Measurements from ENCODE around the gene GALNT1.

Gene GALNT1

GRCh38 chr18:35703043-35703688 lies 121.6 kb downstream of the GALNT1 start:
- Histone ChIP-seq H3K27ac (ENCODE audit: low read length) (no peak overlapping the region), H3K4me3 (ENCODE audit: low read depth in 1 of 2, low read length in 2 of 2) (no peak overlapping the region), H3K9me3 (ENCODE audit: control insufficient read depth in 1 of 2, low read length in 2 of 2) (no peaks in the 10 kb centered on the region), H3K36me3 (ENCODE audit: control insufficient read depth in 1 of 2, insufficient read depth in 2 of 2, low read length in 2 of 2) (peaks cover 0 to 10% of the 10 kb centered on the region in 2 donors), H3K27me3 (ENCODE audit: low read depth, low read length) (no peaks in the 10 kb centered on the region), H3K4me1 (ENCODE audit: control insufficient read depth in 1 of 2, insufficient read depth in 2 of 2, low read length in 2 of 2) (no peaks in the 10 kb centered on the region)

- Histone ChIP-seq H3K9me3 (ENCODE audit: control insufficient read depth in 1 of 2, low read length in 2 of 2) (no peaks in the 10 kb centered on the region), H3K4me1 (ENCODE audit: control insufficient read depth in 1 of 2, insufficient read depth in 2 of 2, low read length in 2 of 2) (no peaks in the 10 kb centered on the region), H3K27me3 (ENCODE audit: low read depth, low read length) (no peaks in the 10 kb centered on the region), H3K4me3 (ENCODE audit: low read depth in 1 of 2, low read length in 2 of 2) (no peak overlapping the region), H3K36me3 (ENCODE audit: control insufficient read depth in 1 of 2, insufficient read depth in 2 of 2, low read length in 2 of 2) (peaks cover 4 to 14% of the 10 kb centered on the region in 2 donors), H3K27ac (ENCODE audit: low read length) (no peak overlapping the region)
Measured at GRCh38 chr18:35705988-35706387, 124.4 kb downstream of the GALNT1 start.

- H3K4me3 ChIP-seq (ENCODE audit: low read depth in 1 of 2, low read length in 2 of 2) = no peak overlapping the region
- peaks cover 4 to 17% of the 10 kb centered on the region in 2 donors for H3K36me3 ChIP-seq (ENCODE audit: control insufficient read depth in 1 of 2, insufficient read depth in 2 of 2, low read length in 2 of 2)
- no peaks in the 10 kb centered on the region for H3K9me3 ChIP-seq (ENCODE audit: control insufficient read depth in 1 of 2, low read length in 2 of 2)
- no peaks in the 10 kb centered on the region for H3K4me1 ChIP-seq (ENCODE audit: control insufficient read depth in 1 of 2, insufficient read depth in 2 of 2, low read length in 2 of 2)
- H3K27ac ChIP-seq (ENCODE audit: low read length) = no peak overlapping the region
- no peaks in the 10 kb centered on the region for H3K27me3 ChIP-seq (ENCODE audit: low read depth, low read length)
Measured at GRCh38 chr18:35707247-35707646, 125.7 kb downstream of the GALNT1 start.

GRCh38 chr18:35707674-35708073 lies 126.1 kb downstream of the GALNT1 start:
- H3K36me3 ChIP-seq (ENCODE audit: control insufficient read depth in 1 of 2, insufficient read depth in 2 of 2, low read length in 2 of 2) = peaks cover 4 to 21% of the 10 kb centered on the region in 2 donors
- H3K27ac ChIP-seq (ENCODE audit: low read length) = no peak overlapping the region
- H3K4me1 ChIP-seq (ENCODE audit: control insufficient read depth in 1 of 2, insufficient read depth in 2 of 2, low read length in 2 of 2) = no peaks in the 10 kb centered on the region
- H3K4me3 ChIP-seq (ENCODE audit: low read depth in 1 of 2, low read length in 2 of 2) = no peak overlapping the region
- H3K27me3 ChIP-seq (ENCODE audit: low read depth, low read length) = no peaks in the 10 kb centered on the region
- H3K9me3 ChIP-seq (ENCODE audit: control insufficient read depth in 1 of 2, low read length in 2 of 2) = no peaks in the 10 kb centered on the region

- Histone ChIP-seq H3K9me3 (ENCODE audit: control insufficient read depth in 1 of 2, low read length in 2 of 2) (no peaks in the 10 kb centered on the region), H3K27ac (ENCODE audit: low read length) (no peak overlapping the region), H3K36me3 (ENCODE audit: control insufficient read depth in 1 of 2, insufficient read depth in 2 of 2, low read length in 2 of 2) (peaks cover 4 to 19% of the 10 kb centered on the region in 2 donors), H3K27me3 (ENCODE audit: low read depth, low read length) (no peaks in the 10 kb centered on the region), H3K4me1 (ENCODE audit: control insufficient read depth in 1 of 2, insufficient read depth in 2 of 2, low read length in 2 of 2) (no peaks in the 10 kb centered on the region), H3K4me3 (ENCODE audit: low read depth in 1 of 2, low read length in 2 of 2) (no peak overlapping the region)
Measured at GRCh38 chr18:35710581-35710980, 129.0 kb downstream of the GALNT1 start.

GRCh38 chr18:35711227-35711626 lies 129.7 kb downstream of the GALNT1 start:
- Histone ChIP-seq H3K9me3 (ENCODE audit: control insufficient read depth in 1 of 2, low read length in 2 of 2) (no peaks in the 10 kb centered on the region), H3K4me1 (ENCODE audit: control insufficient read depth in 1 of 2, insufficient read depth in 2 of 2, low read length in 2 of 2) (no peaks in the 10 kb centered on the region), H3K4me3 (ENCODE audit: low read depth in 1 of 2, low read length in 2 of 2) (no peak overlapping the region), H3K36me3 (ENCODE audit: control insufficient read depth in 1 of 2, insufficient read depth in 2 of 2, low read length in 2 of 2) (peaks cover 4 to 16% of the 10 kb centered on the region in 2 donors), H3K27me3 (ENCODE audit: low read depth, low read length) (no peaks in the 10 kb centered on the region), H3K27ac (ENCODE audit: low read length) (no peak overlapping the region)

GRCh38 chr18:35713545-35713944 lies 132.0 kb downstream of the GALNT1 start:
- H3K27ac ChIP-seq (ENCODE audit: low read length) = no peak overlapping the region
- H3K9me3 ChIP-seq (ENCODE audit: control insufficient read depth in 1 of 2, low read length in 2 of 2) = no peaks in the 10 kb centered on the region
- H3K27me3 ChIP-seq (ENCODE audit: low read depth, low read length) = no peaks in the 10 kb centered on the region
- H3K4me3 ChIP-seq (ENCODE audit: low read depth in 1 of 2, low read length in 2 of 2) = no peak overlapping the region
- peaks cover 4 to 16% of the 10 kb centered on the region in 2 donors for H3K36me3 ChIP-seq (ENCODE audit: control insufficient read depth in 1 of 2, insufficient read depth in 2 of 2, low read length in 2 of 2)
- H3K4me1 ChIP-seq (ENCODE audit: control insufficient read depth in 1 of 2, insufficient read depth in 2 of 2, low read length in 2 of 2) = no peaks in the 10 kb centered on the region

- Histone ChIP-seq H3K27ac (ENCODE audit: low read length) (no peak overlapping the region), H3K4me3 (ENCODE audit: low read depth in 1 of 2, low read length in 2 of 2) (no peak overlapping the region), H3K27me3 (ENCODE audit: low read depth, low read length) (no peaks in the 10 kb centered on the region), H3K9me3 (ENCODE audit: control insufficient read depth in 1 of 2, low read length in 2 of 2) (peaks cover 0 to 3% of the 10 kb centered on the region in 2 donors), H3K36me3 (ENCODE audit: control insufficient read depth in 1 of 2, insufficient read depth in 2 of 2, low read length in 2 of 2) (peaks cover 4 to 11% of the 10 kb centered on the region in 2 donors), H3K4me1 (ENCODE audit: control insufficient read depth in 1 of 2, insufficient read depth in 2 of 2, low read length in 2 of 2) (no peaks in the 10 kb centered on the region)
Measured at GRCh38 chr18:35714539-35714938, 133.0 kb downstream of the GALNT1 start.

- peaks cover 0 to 7% of the 10 kb centered on the region in 2 donors for H3K36me3 ChIP-seq (ENCODE audit: control insufficient read depth in 1 of 2, insufficient read depth in 2 of 2, low read length in 2 of 2)
- H3K27ac ChIP-seq (ENCODE audit: low read length) = no peak overlapping the region
- H3K4me1 ChIP-seq (ENCODE audit: control insufficient read depth in 1 of 2, insufficient read depth in 2 of 2, low read length in 2 of 2) = no peaks in the 10 kb centered on the region
- no peak overlapping the region for H3K4me3 ChIP-seq (ENCODE audit: low read depth in 1 of 2, low read length in 2 of 2)
- H3K9me3 ChIP-seq (ENCODE audit: control insufficient read depth in 1 of 2, low read length in 2 of 2) = peaks cover 0 to 5% of the 10 kb centered on the region in 2 donors
- H3K27me3 ChIP-seq (ENCODE audit: low read depth, low read length) = no peaks in the 10 kb centered on the region
Measured at GRCh38 chr18:35715139-35715538, 133.6 kb downstream of the GALNT1 start.

GRCh38 chr18:35716169-35716831 lies 134.8 kb downstream of the GALNT1 start:
- Histone ChIP-seq H3K27me3 (ENCODE audit: low read depth, low read length) (no peaks in the 10 kb centered on the region), H3K9me3 (ENCODE audit: control insufficient read depth in 1 of 2, low read length in 2 of 2) (peaks cover 0 to 5% of the 10 kb centered on the region in 2 donors), H3K27ac (ENCODE audit: low read length) (no peak overlapping the region), H3K36me3 (ENCODE audit: control insufficient read depth in 1 of 2, insufficient read depth in 2 of 2, low read length in 2 of 2) (peaks cover 0 to 7% of the 10 kb centered on the region in 2 donors), H3K4me3 (ENCODE audit: low read depth in 1 of 2, low read length in 2 of 2) (no peak overlapping the region), H3K4me1 (ENCODE audit: control insufficient read depth in 1 of 2, insufficient read depth in 2 of 2, low read length in 2 of 2) (no peaks in the 10 kb centered on the region)

GRCh38 chr18:35717182-35717581 lies 135.6 kb downstream of the GALNT1 start:
- peaks cover 0 to 4% of the 10 kb centered on the region in 2 donors for H3K36me3 ChIP-seq (ENCODE audit: control insufficient read depth in 1 of 2, insufficient read depth in 2 of 2, low read length in 2 of 2)
- no peaks in the 10 kb centered on the region for H3K27me3 ChIP-seq (ENCODE audit: low read depth, low read length)
- H3K27ac ChIP-seq (ENCODE audit: low read length) = no peak overlapping the region
- H3K9me3 ChIP-seq (ENCODE audit: control insufficient read depth in 1 of 2, low read length in 2 of 2) = peaks cover 0 to 5% of the 10 kb centered on the region in 2 donors
- no peaks in the 10 kb centered on the region for H3K4me1 ChIP-seq (ENCODE audit: control insufficient read depth in 1 of 2, insufficient read depth in 2 of 2, low read length in 2 of 2)
- H3K4me3 ChIP-seq (ENCODE audit: low read depth in 1 of 2, low read length in 2 of 2) = no peak overlapping the region
